ENCODE data around the gene BOLA1.
"Not testable (repeated sequence)": the region's sequence is repeated elsewhere in the genome, so short reads cannot be mapped to it uniquely, and the experiment has no call there.

BOLA1 gene

DNA sequence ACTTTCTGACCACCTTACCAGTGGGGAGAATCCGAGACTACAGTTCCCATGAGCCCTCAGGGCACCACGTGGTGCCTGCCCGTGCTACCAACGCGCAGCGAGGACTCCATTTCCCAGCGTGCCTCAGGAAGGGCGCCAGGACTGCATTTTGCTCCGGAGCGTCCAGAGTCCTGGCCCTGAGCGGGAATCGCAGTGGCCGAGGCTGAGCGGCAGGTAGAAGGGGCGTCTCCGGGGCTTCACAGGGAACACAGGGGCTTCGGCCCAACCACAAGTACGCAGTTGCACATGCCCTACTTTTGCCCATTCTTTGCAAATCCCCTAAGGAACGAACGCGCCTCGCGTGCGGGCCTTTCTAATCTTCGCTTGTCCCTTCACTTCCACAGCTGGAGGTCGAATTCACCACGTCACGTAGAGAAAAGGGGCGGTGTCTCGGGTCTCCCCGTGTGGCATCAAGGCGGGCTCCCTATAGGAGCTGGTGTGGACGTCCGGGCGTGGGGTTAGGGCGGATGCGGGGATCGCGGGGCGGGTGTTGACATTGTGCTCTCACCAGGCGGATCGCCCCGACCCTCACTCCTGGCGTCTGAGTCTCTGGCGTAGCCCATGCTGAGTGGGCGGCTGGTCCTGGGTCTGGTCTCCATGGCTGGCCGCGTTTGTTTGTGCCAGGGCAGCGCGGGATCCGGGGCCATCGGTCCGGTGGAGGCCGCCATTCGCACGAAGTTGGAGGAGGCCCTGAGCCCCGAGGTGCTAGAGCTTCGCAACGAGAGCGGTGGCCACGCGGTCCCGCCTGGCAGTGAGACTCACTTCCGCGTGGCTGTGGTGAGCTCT, at the start of gene BOLA1:
Gene BOLA1 (plus strand): TSS at position 109 of the 825 bp plus-strand sequence. CDS start 492 bp downstream, at position 601.
- peak; percentile 96 for DNase-seq

DNA sequence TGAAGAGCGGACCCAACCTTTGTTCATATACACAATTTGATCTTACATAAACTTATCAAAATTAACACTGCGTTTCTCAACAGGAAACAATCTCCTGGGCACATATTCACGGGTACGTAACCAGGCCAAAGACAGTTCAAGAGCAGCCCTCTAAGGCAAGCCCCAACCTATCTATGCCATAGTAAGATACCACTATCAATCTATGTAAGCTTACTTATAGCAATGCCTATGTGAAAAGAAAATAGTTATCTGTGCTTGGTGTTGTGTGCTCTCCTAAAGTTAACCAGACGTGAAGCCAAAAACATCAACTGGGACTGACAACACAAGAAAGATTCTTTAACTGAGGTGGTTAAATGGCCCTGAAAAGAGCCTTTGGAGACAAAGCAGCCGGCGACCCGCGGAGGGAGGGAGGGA, 49.4 kb upstream of the BOLA1 start:
- DNase-seq, result peak; percentile 56

DNA sequence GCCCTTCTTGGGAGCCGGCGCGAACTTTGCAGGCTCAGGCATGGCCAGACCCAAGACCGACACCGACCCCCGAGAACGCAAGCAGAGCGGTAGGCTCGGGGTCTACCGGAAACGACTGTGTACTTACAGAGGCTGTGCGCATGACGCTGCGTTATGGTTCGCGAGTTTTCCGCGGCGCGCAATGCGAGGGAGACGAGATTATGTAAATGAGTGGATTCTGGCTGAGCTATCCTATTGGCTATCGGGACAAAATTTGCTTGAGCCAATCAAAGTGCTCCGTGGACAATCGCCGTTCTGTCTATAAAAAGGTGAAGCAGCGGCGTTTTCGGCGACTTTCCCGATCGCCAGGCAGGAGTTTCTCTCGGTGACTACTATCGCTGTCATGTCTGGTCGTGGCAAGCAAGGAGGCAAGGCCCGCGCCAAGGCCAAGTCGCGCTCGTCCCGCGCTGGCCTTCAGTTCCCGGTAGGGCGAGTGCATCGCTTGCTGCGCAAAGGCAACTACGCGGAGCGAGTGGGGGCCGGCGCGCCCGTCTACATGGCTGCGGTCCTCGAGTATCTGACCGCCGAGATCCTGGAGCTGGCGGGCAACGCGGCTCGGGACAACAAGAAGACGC, 48.5 kb upstream of the BOLA1 start:
- DNase-seq, result not testable (repeated sequence)

GRCh38 chr1:149851585-149852213, 47.7 kb upstream of the BOLA1 start:
- not testable (repeated sequence) for DNase-seq

GRCh38 chr1:149852263-149852662, 47.1 kb upstream of the BOLA1 start:
- not testable (repeated sequence) for DNase-seq

DNA sequence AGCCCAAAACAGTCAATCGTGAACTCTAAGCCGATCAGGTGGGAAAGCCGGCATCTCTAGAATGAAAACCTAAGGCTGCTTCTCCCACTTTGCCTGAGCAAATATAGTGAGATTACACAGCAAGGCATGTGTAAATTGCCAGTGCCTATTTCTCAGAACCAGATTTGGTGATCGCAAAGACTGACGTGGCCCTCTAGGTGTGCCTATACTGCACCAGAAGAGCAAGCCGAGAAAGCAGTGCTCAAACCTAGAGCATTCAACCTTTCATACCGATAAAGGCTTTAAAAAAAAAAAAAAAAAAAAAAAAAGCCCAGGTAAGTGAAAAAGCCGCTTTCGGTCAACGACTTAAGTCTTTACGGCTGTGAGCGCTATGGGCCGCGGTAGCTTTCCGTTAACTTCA, 39.1 kb upstream of the BOLA1 start:
- not testable (repeated sequence) for DNase-seq

DNA sequence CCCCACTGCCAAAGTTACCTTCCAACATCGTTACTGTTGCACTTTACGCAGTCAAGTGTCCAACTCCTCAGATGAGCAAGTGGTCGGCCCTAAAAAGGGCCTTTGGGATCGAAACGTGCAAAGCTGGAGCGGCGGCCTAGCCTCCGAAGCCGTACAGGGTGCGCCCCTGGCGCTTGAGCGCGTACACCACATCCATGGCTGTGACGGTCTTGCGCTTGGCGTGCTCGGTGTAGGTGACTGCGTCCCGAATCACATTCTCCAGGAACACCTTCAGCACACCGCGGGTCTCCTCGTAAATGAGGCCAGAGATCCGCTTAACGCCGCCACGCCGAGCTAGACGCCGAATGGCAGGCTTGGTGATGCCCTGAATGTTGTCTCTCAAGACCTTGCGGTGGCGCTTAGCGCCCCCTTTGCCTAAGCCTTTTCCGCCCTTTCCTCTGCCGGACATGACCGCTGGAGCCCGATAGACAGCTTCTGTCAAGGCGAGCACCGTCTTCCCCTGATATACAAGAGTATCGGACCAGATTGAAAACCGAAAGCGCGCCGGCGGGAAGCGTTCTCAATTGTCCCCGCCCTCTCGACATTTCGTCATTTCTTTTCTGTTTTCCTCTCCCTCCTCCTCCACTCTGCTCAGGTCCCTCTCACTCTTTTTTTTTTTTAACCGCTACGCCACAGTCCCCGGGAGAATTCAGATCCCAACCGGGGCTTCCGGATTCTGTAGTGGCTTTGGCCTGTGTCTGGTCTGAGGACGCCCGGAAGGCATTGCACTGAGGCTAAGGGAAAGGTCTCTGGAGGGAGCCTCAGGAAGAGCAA, 38.5 kb upstream of the BOLA1 start:
- DNase-seq, result not testable (repeated sequence)

DNA sequence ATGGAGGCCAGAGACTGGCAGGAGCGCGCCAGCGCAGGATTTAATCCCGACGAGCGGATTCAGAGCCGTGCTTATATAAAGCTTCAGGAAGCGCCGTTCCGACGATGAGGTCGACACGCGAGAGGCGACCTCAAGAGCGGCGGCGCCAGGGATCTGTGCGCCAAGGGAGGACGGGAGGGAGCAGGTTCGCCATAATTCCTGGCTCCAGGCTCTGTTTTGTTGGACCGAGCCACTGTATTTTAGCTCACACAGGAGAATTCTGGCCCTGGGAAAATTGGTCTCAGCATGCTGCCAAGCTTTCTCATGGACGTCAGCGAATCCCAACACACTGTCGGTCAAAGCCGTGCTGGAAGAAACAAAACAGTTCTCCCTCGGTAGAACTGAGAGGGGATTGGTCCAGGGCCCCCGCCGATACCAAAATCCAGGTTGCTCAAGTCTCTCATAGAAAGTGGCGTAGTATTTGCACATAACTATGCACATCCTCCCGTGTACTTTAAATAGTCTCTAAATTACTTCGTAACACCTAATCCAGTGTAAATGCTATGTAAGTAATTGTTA, 37.8 kb upstream of the BOLA1 start:
- DNase-seq, result not testable (repeated sequence)

DNA sequence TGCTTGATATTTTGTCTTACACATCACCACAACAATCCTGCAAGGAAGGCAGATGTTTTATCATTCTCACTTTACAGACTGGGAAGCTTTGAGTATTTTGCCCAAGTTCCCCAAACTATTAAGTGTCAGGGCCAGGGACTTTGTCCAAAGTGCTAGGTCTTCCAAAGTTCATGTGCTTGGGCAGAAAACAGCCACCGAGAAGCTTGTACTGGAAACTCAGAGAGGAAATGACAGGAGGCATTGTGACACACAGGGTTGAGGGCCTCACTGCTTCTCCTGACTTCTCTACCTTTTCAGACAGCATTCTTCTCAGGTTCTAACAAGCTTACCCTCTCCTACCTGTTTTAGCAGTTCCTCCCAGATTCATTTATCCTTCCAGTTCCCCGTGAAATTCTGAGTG, 32.5 kb upstream of the BOLA1 start:
- not testable (repeated sequence) for DNase-seq

GRCh38 chr1:149873060-149873459, 26.3 kb upstream of the BOLA1 start:
- DNase-seq, result not testable (repeated sequence)

DNA sequence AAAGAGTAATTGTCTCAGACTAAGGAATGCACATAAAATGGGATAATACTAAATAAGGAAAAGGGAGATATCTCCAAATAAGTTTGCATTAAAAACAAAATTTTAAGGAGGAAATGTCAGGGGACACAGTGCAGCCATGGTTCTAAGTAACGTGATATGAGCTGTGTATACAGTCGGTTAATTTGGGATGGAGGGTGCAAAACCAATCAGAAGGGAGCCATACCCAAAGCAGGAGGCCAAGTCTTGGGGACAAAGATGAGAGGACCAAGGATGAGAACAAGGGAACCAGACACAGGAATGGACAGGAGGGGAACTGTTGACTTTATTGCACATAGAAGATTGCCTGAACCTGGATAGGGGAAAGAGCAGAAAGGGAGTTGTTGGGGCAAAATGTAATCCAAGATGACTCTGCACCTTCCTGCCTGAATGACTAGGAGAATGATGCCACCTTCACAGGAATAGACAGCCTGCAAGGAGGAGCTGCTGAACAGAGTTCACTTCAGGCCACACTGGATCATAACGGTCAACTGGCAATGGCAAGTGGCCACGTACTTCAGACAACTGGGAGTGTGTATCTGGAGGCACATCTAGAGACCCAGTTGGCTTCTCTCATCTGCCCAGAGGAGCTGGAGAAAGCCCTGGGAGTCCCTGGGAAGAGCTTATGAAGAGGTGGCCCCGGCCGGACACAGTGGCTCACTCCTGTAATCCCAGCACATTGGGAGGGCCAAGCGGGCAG, 22.0 kb upstream of the BOLA1 start:
- no peak for DNase-seq

- DNase-seq, result no peak
These were observed 19.8 kb upstream of the BOLA1 start for GRCh38 chr1:149879556-149879955.

- DNase-seq, result no peak
These were observed 17.5 kb upstream of the BOLA1 start for GRCh38 chr1:149881876-149882275.

- DNase-seq, result no peak
These were observed 15.6 kb upstream of the BOLA1 start for GRCh38 chr1:149883598-149884247.

GRCh38 chr1:149884433-149885338, 14.7 kb upstream of the BOLA1 start:
- peak; percentile 92 for DNase-seq

- peak; percentile 95 for DNase-seq
These were observed 13.8 kb upstream of the BOLA1 start for GRCh38 chr1:149885339-149886120.

- not testable (repeated sequence) for DNase-seq
These were observed 13.3 kb upstream of the BOLA1 start for GRCh38 chr1:149886121-149886395.

GRCh38 chr1:149886396-149887195, 12.8 kb upstream of the BOLA1 start:
- DNase-seq, result peak; percentile 99

- DNase-seq, result not testable (repeated sequence)
These were observed 12.2 kb upstream of the BOLA1 start for GRCh38 chr1:149887196-149887455.

Measured in OCI-M1 (cell line).